Right lobe of liver (tissue), 6 donors: ENCODE data around the gene BICDL1. TPM values are rescaled to one million over a fixed set of nuclear protein-coding genes. Genes with fewer than 3 reads are reported as not detected.
A peak's percentile ranks its signal among the peaks of the same experiment; 100 is the strongest.

Experiments used
- ATAC-seq, 4 donors: fragments of 200-7000 bp; cut with Tn5 transposase; one replicate each; pipeline ENCODE4 v1.9.1; 2020; ENCODE audit warnings: mild to moderate bottlenecking in 4 of 4, moderate library complexity in 4 of 4
- DNase-seq, 3 donors: peaks; one replicate each; pipeline ENCODE4 v3.0.0-alpha.2; 2020
- H3K27ac ChIP-seq, 3 donors: fragments of 200-600 bp; one replicate each; pipeline ENCODE4 v1.8.0; 2022
- H3K27me3 ChIP-seq, 2 donors: fragments of 200-600 bp; one replicate each; pipeline ENCODE4 v1.8.0; 2022
- H3K36me3 ChIP-seq, 4 donors: fragments of 200-600 bp; sonication (generic) in 1 of 4; one replicate each; pipeline versions ENCODE4 v1.5.1 to v1.8.0; 2017 to 2022; ENCODE audit warnings: control low read depth in 1 of 4
- H3K4me1 ChIP-seq, 4 donors: fragments of 200-600 bp; sonication (generic) in 1 of 4; one replicate each; pipeline versions ENCODE4 v1.5.1 to v1.8.0; 2017 to 2022; ENCODE audit warnings: control low read depth in 1 of 4
- H3K4me3 ChIP-seq, 3 donors: fragments of 200-600 bp; one replicate each; pipeline ENCODE4 v1.8.0; 2022
- H3K9me3 ChIP-seq, 4 donors: fragments of 200-600 bp; sonication (generic) in 1 of 4; one replicate each; pipeline versions ENCODE4 v1.5.1 to v1.8.0; 2017 to 2022; ENCODE audit warnings: control low read depth in 1 of 4
- CTCF ChIP-seq, 4 donors: fragments of 200-600 bp in 3 of 4; fragments of 450-650 bp in 1 of 4; IDR thresholded peaks; one replicate each; pipeline versions ENCODE4 v1.5.1 to v1.8.0; 2016 to 2022; ENCODE audit warnings: antibody characterized with exemption in 4 of 4, mild to moderate bottlenecking in 2 of 4
- POLR2A ChIP-seq: fragments of 450-650 bp; IDR thresholded peaks from one replicate; pipeline ENCODE4 v1.6.1; 2017; ENCODE audit warnings: antibody characterized with exemption, mild to moderate bottlenecking
- WGBS: methylation state at CpG from one replicate; pipeline ENCODE4 v1.1.6; 2018; ENCODE audit warnings: low coverage, low lambda C conversion rate; ENCODE audit not compliant: insufficient coverage; ENCODE audit errors: missing lambda C conversion rate; 5-methylcytosine and 5-hydroxymethylcytosine counted together
- intact Hi-C, 2 donors: fragments of 100-400 bp; cut with DNase I; formaldehyde crosslinking; loops; one replicate each; pipeline versions ENCODE4 v1.11.2 to v1.14.1; 2022
- total RNA-seq, 6 experiments: library from RNA; depleted of rRNA in 2 of 6; stranded (reverse); fragments of >200 nt in 2 of 6; fragmentation: NEBNext Ultra II Directional in 3 of 6; extraction: Animal tissue kit (Norgen Biotek cat#: 25700) in 3 of 6; gene quantifications; one replicate each; pipeline versions ENCODE4 v1.1.0 to v1.2.4, GENCODE V29; 2016 to 2023
- donor health status: DM: no; HTN: yes; CAD: no.
- donor health status: DM: no; HTN: no; CAD: no.
- donor health status: DM: no; HTN: no; CAD: no.
- donor health status: DM: no; HTN: yes; CAD: no.
- donor health status: DM: no; HTN: yes; CAD: no.

BICDL1 gene
- total RNA-seq, 6 experiments from 2014 or later = 1.5 to 13.0 (median 8.7) TPM

GRCh38 chr12:120064054-120064940, 75.3 kb downstream of the BICDL1 start:
- H3K9me3 ChIP-seq = no peaks in the 10 kb centered on the region
- no peaks in the 10 kb centered on the region for H3K27me3 ChIP-seq
- H3K36me3 ChIP-seq = no peaks in the 10 kb centered on the region
- peaks cover 0 to 39% (median 6%) of the 10 kb centered on the region in 4 donors for H3K4me1 ChIP-seq
- H3K4me3 ChIP-seq = no peak overlapping the region
- TF ChIP-seq CTCF (IDR thresholded peaks at IDR 0.05) = no peak
- no peak for TF ChIP-seq POLR2A
- H3K27ac ChIP-seq = peak overlapping the region in 1 of 3 donors; percentile 78
- no peak for ATAC-seq
- intact Hi-C loops = no loop called here
- 78% methylated on average over 16 of the region's 16 CpGs for WGBS
- DNase-seq = no peak

GRCh38 chr12:120065472-120065871, 76.4 kb downstream of the BICDL1 start:
- Histone ChIP-seq H3K4me3 (no peak overlapping the region), H3K4me1 (peaks cover 0 to 39% (median 6%) of the 10 kb centered on the region in 4 donors), H3K27me3 (no peaks in the 10 kb centered on the region), H3K36me3 (no peaks in the 10 kb centered on the region), H3K27ac (peak overlapping the region in 1 of 3 donors; percentile 78), H3K9me3 (no peaks in the 10 kb centered on the region)
- DNase-seq (peak; percentile 52 to 88 (median 85)), ATAC-seq (peak; percentile 74 to 83 (median 78))
- 44% methylated on average over 1 of the region's 1 CpG for WGBS
- intact Hi-C loops = no loop called here
- TF ChIP-seq POLR2A (no peak), CTCF (IDR thresholded peaks at IDR 0.05) (no peak)

GRCh38 chr12:120066341-120066740, 77.3 kb downstream of the BICDL1 start:
- DNase-seq (no peak), ATAC-seq (no peak)
- intact Hi-C loops = no loop called here
- H3K27ac ChIP-seq = peak overlapping the region in 1 of 3 donors; percentile 78
- TF ChIP-seq CTCF (IDR thresholded peaks at IDR 0.05) (no peak), POLR2A (no peak)
- H3K9me3 ChIP-seq = no peaks in the 10 kb centered on the region
- WGBS = 90% methylated on average over 2 of the region's 2 CpGs
- peaks cover 0 to 39% (median 5%) of the 10 kb centered on the region in 4 donors for H3K4me1 ChIP-seq
- no peaks in the 10 kb centered on the region for H3K36me3 ChIP-seq
- no peaks in the 10 kb centered on the region for H3K27me3 ChIP-seq
- no peak overlapping the region for H3K4me3 ChIP-seq

GRCh38 chr12:120067084-120067869, 78.2 kb downstream of the BICDL1 start:
- intact Hi-C loops = no loop called here

More at GRCh38 chr12:120067084-120067869, 78.2 kb downstream of the BICDL1 start:
- ATAC-seq = no peak
- Histone ChIP-seq H3K9me3 (no peaks in the 10 kb centered on the region), H3K4me3 (no peak overlapping the region), H3K36me3 (no peaks in the 10 kb centered on the region), H3K4me1 (peaks cover 0 to 36% (median under 1%) of the 10 kb centered on the region in 4 donors), H3K27me3 (no peaks in the 10 kb centered on the region), H3K27ac (no peak overlapping the region)
- 100% methylated on average over 2 of the region's 3 CpGs for WGBS
- DNase-seq = no peak
- TF ChIP-seq CTCF (IDR thresholded peaks at IDR 0.05) (no peak), POLR2A (no peak)
